AG09309 (cell line): ENCODE results near the gene MRFAP1L1.

ENCODE experiments used
- DNase-seq: peaks from one replicate; pipeline ENCODE4 v3.0.0-alpha.2; 2010; ENCODE audit warnings: low read depth
- H3K4me3 ChIP-seq: 2 replicates; pipeline ENCODE4 v1.5.1; 2011; ENCODE audit warnings: mild to moderate bottlenecking, low read depth, low read length, moderate library complexity; ENCODE audit not compliant: control insufficient read depth
- TF ChIP-seq, protein P1 (sequence below): IDR thresholded peaks from 2 replicates; pipeline ENCODE4 v1.5.1; 2011; ENCODE audit warnings: mild to moderate bottlenecking, low read depth, low read length, inconsistent platforms; ENCODE audit not compliant: insufficient read depth, control insufficient read depth; ENCODE audit errors: missing control alignments

Gene MRFAP1L1

GRCh38 chr4:6747294-6748051 is 37.8 kb upstream of the MRFAP1L1 start:
- no peak overlapping the region for H3K4me3 ChIP-seq
- TF ChIP-seq, protein P1, sequence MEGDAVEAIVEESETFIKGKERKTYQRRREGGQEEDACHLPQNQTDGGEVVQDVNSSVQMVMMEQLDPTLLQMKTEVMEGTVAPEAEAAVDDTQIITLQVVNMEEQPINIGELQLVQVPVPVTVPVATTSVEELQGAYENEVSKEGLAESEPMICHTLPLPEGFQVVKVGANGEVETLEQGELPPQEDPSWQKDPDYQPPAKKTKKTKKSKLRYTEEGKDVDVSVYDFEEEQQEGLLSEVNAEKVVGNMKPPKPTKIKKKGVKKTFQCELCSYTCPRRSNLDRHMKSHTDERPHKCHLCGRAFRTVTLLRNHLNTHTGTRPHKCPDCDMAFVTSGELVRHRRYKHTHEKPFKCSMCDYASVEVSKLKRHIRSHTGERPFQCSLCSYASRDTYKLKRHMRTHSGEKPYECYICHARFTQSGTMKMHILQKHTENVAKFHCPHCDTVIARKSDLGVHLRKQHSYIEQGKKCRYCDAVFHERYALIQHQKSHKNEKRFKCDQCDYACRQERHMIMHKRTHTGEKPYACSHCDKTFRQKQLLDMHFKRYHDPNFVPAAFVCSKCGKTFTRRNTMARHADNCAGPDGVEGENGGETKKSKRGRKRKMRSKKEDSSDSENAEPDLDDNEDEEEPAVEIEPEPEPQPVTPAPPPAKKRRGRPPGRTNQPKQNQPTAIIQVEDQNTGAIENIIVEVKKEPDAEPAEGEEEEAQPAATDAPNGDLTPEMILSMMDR: no peak
- DNase-seq: no peak

- no peak overlapping the region for H3K4me3 ChIP-seq
- no peak for DNase-seq
- TF ChIP-seq, protein P1: no peak
Measured at GRCh38 chr4:6746721-6747293, 37.1 kb upstream of the MRFAP1L1 start.

GRCh38 chr4:6742989-6743388 is 33.3 kb upstream of the MRFAP1L1 start:
- TF ChIP-seq, protein P1: no peak
- no peak for DNase-seq
- H3K4me3 ChIP-seq: no peak overlapping the region

- no peak for DNase-seq
- TF ChIP-seq, protein P1: no peak
- H3K4me3 ChIP-seq: no peak overlapping the region
Measured at GRCh38 chr4:6742507-6742906, 32.8 kb upstream of the MRFAP1L1 start.

DNA sequence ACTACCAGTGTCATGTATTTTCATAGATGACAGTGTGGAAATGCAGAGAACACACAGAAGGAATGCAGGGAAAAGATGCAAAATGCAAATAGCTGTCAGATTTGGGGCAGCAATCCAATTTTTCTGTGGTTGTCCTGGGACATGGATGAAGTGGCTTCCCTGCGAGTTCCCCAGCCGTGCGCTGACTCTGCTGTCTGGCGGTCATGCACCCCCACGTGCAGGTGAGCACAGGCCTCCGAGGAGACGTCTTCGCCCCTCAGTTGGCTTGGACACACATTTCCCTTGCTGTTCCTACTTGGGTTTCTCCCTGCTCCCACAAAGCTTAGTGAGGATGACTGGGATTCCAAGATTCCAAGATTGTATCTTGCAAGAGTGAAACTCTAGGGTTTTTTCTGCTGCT is 30.7 kb upstream of the MRFAP1L1 start:
- TF ChIP-seq, protein P1: no peak
- no peak for DNase-seq
- H3K4me3 ChIP-seq: no peak overlapping the region

DNA sequence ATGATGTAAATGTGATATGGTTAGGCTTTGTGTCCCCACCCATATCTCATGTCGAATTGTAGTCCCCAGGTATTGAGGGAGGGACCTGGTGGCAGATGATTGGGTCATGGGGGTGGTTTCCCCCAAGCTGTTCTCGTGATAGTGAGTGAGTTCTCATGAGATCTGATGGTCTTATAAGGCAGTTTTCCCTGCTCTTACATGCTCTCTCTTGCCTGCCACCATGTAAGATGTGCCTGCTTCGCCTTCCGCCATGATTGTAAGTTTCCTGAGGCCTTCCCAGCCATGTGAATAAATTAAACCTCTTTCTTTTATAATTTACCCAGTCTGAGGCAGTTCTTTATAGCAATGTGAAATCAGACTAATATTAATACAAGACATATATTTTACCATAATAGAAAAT is 30.3 kb upstream of the MRFAP1L1 start:
- TF ChIP-seq, protein P1: no peak
- no peak overlapping the region for H3K4me3 ChIP-seq
- no peak for DNase-seq
